Measurements from ENCODE around the gene LEMD2. TPM values are rescaled to one million over a fixed set of nuclear protein-coding genes. Genes with fewer than 3 reads are reported as not detected.

LEMD2 gene
- total and polyA plus RNA-seq, 9 of the 15 experiments (the other 6 are each of a cell fraction or from before 2014, with no cell fraction given), result 0.32 to 46.3 (median 30.8) TPM

GRCh38 chr6:33790910-33791309, 2.0 kb upstream of the LEMD2 start:
- Histone ChIP-seq H3K9ac (ENCODE audit: insufficient read depth in 1 of 2, low read depth in 2 of 2, low read length in 2 of 2) (no peak overlapping the region), H3K9me3 (replicated peaks; ENCODE audit: control insufficient read depth, insufficient read depth, low read depth, low read length) (no peaks in the 10 kb centered on the region), H4K20me1 (replicated peaks; ENCODE audit: control insufficient read depth, insufficient read depth, low read length) (no peaks in the 10 kb centered on the region), H3K79me2 (ENCODE audit: control insufficient read depth, insufficient read depth, low read length) (peaks cover 25% of the 10 kb centered on the region), H3K36me3 (ENCODE audit: control insufficient read depth, insufficient read depth, low read length) (peaks cover 10% of the 10 kb centered on the region; the same call in 2 of the 3 replicates), H3K27ac (ENCODE audit: extremely low read depth, low read depth, low read length) (no peak overlapping the region), H3K4me1 (replicated peaks in 1 of 2; ENCODE audit: control insufficient read depth in 2 of 2, insufficient read depth in 2 of 2, low read length in 2 of 2) (peaks cover 10 to 17% of the 10 kb centered on the region in 2 experiments; a peak in 4 of 5 replicates), H3K4me3 (no peak overlapping the region), H2AFZ (ENCODE audit: low read depth, low read length) (no peak overlapping the region), H3K4me2 (ENCODE audit: insufficient read depth, low read length) (no peak overlapping the region), H3K27me3 (ENCODE audit: control insufficient read depth in 2 of 2, insufficient read depth in 2 of 2, low read length in 2 of 2) (peaks cover 39 to 46% of the 10 kb centered on the region in 2 experiments), H3K9me1 (ENCODE audit: control insufficient read depth, insufficient read depth, low read length) (peaks cover 7% of the 10 kb centered on the region)
- TF ChIP-seq ZBTB33 (CRISPR knock-in tag; IDR thresholded peaks at IDR 0.05), result no peak
- TF ChIP-seq USF2 (CRISPR knock-in tag; IDR thresholded peaks at IDR 0.05), result no peak
- no peak for TF ChIP-seq RCOR1 (IDR thresholded peaks at IDR 0.05; ENCODE audit: borderline replicate concordance in 1 of 2, low read depth in 2 of 2, low read length in 2 of 2)
- no peak for TF ChIP-seq NR3C1 (CRISPR knock-in tag; IDR thresholded peaks at IDR 0.05)
- no peak for TF ChIP-seq ZNF398 (CRISPR knock-in tag; IDR thresholded peaks at IDR 0.05)
- no peak for TF ChIP-seq OTX1 (CRISPR knock-in tag; IDR thresholded peaks at IDR 0.05)
- TF ChIP-seq ZNF436 (CRISPR knock-in tag; IDR thresholded peaks at IDR 0.05), result no peak
- TF ChIP-seq MYNN (IDR thresholded peaks at IDR 0.05), result no peak
- TF ChIP-seq MYNN (CRISPR knock-in tag; IDR thresholded peaks at IDR 0.05), result no peak
- TF ChIP-seq ZNF589 (CRISPR knock-in tag; IDR thresholded peaks at IDR 0.05; ENCODE audit: low read depth), result no peak
- no peak for TF ChIP-seq HNRNPL (IDR thresholded peaks at IDR 0.05; ENCODE audit: low read depth, low read length)
- no peak for TF ChIP-seq TCF3 (CRISPR knock-in tag; IDR thresholded peaks at IDR 0.05)
- no peak for TF ChIP-seq NFIC (IDR thresholded peaks at IDR 0.05)
- no peak for TF ChIP-seq CBX3 (IDR thresholded peaks at IDR 0.05; ENCODE audit: borderline replicate concordance in 1 of 2, low read length in 2 of 2)
- no peak for TF ChIP-seq TSC22D4 (tag; IDR thresholded peaks at IDR 0.05)
- TF ChIP-seq SLC30A9 (CRISPR knock-in tag; IDR thresholded peaks at IDR 0.05), result no peak
- no peak for TF ChIP-seq SAFB (IDR thresholded peaks at IDR 0.05; ENCODE audit: borderline replicate concordance, low read depth, low read length)
- TF ChIP-seq MAX (CRISPR knock-in tag; IDR thresholded peaks at IDR 0.05), result no peak
- TF ChIP-seq MTF1 (CRISPR knock-in tag; IDR thresholded peaks at IDR 0.05; ENCODE audit: borderline replicate concordance), result no peak
- TF ChIP-seq MEIS2 (IDR thresholded peaks at IDR 0.05; ENCODE audit: partially characterized antibody), result no peak
- ChIA-PET CTCF (ENCODE audit: low intra/inter-chr PET ratio) (no interaction called here), POLR2A (interaction anchor here (0.6 kb wide), 1 partner anchor 95 kb away, joined by 3 read pairs; no protein-coding TSS in a partner anchor)
- no TSS peak for BruUV-seq (replicated peaks)
- in situ Hi-C loops (cut with MboI) (no loop called here), intact Hi-C loops (cut with micrococcal nuclease) (no loop called here)
- ATAC-seq, result no peak
- 24% methylated on average over 5 of the region's 5 CpGs for WGBS (ENCODE audit: insufficient coverage, low coverage, missing lambda C conversion rate)
- no peak for DNase-seq (ENCODE audit: extremely low read depth in 1 of 4, low spot score in 3 of 4)
- no peak for FAIRE-seq

Measured in K562 (cell line).